NCI-H146 treated with DMSO at 0.1 percent for 48 hours (cell line): ENCODE data around the gene EP400.

Experiments
- DNase-seq: peaks from one replicate; lab custom pipeline; 2025; ENCODE audit not compliant: unreplicated experiment; lab: John Stamatoyannopoulos, UW

Gene EP400, protein sequence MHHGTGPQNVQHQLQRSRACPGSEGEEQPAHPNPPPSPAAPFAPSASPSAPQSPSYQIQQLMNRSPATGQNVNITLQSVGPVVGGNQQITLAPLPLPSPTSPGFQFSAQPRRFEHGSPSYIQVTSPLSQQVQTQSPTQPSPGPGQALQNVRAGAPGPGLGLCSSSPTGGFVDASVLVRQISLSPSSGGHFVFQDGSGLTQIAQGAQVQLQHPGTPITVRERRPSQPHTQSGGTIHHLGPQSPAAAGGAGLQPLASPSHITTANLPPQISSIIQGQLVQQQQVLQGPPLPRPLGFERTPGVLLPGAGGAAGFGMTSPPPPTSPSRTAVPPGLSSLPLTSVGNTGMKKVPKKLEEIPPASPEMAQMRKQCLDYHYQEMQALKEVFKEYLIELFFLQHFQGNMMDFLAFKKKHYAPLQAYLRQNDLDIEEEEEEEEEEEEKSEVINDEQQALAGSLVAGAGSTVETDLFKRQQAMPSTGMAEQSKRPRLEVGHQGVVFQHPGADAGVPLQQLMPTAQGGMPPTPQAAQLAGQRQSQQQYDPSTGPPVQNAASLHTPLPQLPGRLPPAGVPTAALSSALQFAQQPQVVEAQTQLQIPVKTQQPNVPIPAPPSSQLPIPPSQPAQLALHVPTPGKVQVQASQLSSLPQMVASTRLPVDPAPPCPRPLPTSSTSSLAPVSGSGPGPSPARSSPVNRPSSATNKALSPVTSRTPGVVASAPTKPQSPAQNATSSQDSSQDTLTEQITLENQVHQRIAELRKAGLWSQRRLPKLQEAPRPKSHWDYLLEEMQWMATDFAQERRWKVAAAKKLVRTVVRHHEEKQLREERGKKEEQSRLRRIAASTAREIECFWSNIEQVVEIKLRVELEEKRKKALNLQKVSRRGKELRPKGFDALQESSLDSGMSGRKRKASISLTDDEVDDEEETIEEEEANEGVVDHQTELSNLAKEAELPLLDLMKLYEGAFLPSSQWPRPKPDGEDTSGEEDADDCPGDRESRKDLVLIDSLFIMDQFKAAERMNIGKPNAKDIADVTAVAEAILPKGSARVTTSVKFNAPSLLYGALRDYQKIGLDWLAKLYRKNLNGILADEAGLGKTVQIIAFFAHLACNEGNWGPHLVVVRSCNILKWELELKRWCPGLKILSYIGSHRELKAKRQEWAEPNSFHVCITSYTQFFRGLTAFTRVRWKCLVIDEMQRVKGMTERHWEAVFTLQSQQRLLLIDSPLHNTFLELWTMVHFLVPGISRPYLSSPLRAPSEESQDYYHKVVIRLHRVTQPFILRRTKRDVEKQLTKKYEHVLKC (N-terminal part only)

DNA sequence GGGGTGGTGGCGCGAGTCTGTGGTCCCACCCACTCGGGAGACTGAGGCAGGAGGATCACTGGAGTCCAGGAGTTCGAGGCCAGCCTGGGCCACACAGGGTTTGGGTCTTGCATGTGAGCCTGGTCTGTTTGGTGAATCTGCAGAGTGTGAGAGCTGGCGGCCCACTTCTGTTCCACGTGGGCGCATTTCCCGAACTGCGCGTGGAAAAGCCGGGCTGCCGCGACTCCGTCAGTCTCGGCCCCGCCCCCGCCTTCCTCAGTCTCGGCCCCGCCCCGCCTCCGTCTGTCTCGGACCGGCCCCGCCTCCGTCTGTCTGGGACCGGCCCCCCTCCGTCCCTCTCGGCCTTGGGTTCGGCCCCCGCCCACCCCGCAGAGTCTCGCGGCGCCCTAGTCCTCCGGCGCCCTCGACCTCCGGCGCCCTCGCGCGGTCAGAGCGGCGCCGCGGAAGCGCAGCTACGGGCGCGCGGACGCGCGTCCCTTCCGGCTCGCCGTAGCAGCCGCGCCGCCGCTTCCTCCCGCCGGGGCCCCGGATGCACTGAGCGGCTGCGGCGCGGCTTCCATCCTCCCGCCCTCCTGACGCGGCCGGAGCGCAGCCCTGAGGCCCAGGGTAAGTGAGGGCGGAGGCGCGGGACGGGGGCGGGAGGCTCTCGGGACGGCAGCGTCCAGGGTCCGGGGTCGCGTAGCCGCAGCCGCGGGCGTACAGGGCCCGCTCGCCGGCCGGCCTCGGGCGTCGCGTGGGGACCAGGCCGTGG is at the start of gene EP400:
EP400 (plus strand) TSS at position 512 of the 751 bp plus-strand sequence. CDS start 10,678 bp downstream, outside the sequence.
- DNase-seq: peak; percentile 62

DNA sequence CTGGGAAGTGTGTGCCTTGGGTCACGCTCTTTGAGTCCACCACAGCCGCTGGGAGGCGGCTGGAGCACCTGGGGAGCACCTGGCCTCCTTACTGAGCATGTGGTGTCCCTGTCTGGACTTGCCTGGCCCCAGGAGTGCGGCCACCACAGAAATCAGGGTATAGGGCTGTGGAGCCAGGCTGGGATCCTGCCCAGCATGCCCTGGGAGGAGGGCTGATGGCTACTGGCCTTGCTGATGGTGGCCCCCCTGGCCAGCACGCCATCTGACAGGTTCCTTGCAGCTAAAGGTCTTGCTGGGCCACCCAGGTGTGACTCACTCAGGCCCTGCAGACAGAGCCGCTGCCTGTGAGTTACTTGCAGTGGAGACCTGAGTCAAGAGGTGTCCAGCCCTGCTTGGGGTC is 49.3 kb upstream of the EP400 start:
- no peak for DNase-seq

DNA sequence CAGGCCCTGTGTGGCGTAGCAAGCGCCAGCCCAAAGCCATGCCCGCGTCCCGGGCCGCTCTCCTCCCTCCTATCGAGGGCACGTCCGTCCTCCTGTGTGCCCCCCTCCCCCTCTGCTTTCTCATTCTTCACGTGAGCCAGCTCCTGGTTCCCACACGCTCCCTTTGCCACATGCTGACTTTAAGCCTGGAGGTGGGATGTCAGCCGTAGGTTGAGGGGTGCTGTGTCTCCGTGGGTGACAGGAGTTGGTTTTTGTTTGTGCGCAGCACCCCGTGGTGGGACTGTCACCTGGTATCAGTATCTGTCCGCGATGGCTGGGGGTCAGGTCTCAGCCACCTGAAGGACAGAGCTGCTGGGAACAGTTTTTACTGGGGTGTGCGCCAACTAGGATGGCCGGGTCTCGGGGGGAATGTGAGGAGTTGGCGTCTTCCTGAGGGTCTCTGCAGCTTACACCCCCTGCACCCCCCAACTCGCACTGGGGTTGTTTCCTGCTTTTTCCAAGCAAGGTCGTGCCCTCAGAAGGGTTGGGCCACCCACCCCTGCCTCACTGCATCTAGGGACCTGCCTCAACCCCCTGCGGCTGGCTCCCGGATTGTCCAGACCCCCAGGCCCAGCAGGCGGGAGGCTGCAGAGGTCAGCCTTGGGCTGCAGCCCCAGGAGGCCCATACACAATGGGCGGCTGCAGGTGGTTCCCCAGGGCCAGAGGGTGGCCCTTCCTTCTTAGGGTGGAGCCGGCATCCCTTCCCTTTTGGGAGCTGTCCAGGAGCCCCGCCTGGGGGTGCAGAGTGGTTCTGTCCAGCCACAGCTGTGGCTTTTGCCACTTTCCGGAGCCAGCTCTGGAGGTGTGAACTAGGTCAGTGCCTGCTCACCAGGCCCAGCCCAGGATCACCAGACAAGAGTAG is 48.1 kb upstream of the EP400 start:
- DNase-seq: no peak

DNA sequence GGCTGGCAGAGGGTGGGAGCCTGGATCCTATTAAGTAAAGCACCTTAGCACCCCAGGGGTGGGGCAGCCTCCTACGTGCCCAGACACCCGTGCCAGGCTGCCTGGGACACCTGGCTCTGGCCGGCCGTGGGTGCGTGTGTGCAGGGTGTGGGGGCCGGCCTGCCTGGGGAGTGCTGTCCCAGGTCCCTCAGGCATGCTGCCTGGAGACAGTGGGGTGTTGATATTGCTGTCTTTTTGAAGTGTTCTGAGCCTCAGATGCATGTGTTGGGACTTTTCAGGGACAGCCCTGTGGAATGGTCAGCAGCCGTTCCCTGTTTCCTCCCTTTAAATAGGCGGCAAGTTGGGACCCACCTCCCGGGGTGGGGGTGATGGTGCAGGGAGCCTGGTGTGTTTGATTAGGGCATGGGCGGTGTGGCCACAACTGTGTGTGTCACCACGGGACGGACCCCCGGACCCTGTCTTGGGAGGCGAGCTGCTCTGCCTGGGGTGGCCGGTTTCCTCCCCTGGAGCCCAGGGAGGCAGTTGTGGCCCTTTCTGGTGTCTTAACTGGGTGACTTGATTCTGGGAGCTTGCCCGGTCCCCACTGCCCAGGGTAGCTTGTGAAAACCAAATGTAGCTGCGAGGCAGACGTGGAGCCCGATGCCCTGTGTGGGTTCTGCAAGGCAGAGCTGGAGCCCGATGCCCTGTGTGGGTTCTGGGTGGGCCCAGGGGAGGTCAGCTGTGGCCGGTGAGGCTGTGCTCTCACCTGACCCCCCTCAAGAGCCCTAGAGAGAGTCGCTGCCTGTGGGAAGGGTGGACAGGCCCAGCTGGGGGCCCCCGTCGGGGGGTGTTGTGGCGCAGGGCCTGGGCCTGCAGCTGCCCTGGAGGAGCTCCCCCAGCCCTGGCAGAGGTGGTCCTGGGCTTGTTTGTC is 47.2 kb upstream of the EP400 start:
- no peak for DNase-seq

DNA sequence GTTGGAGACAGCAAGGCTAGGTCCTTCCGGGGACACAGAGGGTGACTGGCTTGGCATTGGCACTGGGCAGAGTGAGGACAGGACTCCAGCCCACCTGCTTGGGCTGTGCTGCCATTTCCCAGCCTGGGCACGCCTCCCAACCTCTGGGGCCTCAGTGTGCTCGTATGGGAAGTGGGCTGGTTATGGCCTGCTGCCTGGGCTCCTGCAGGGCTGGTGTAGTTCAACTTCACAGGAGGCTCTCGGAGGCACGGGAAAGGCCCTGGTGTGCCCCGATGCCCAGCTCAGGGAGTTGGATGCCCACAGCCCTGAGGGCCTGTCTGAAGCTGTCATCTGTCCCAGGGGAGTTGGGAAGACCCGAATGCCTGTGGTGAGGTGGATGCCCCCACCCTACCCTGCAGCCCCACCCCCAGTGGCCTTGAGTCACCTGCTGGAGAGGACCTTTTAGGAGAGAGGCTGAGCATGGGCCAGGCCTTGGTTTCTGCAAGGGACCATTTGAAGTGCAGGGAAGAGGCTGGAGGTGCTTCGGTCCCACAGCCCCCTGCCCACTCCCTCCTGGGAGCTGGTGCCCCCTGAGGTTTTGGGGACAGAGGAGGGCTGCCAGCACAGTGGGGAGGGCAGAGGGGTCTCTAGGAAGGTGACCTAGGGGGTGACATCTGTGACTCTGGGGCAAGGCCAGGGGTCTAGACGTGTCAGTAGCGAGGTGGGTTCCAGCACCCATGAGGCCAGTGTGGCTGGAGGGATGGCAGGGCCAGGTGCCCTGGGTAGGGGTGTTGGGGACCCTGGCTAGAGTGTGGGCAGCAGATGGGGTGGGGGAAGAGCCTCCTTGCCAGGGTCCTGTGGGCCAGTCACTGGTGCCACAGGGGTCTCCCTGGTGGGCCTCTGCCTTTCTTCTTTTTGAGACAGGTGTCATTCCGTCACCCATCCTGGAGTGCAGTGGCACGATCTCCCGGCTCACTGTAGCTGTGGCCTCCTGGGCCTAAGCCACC is 46.2 kb upstream of the EP400 start:
- DNase-seq: no peak

DNA sequence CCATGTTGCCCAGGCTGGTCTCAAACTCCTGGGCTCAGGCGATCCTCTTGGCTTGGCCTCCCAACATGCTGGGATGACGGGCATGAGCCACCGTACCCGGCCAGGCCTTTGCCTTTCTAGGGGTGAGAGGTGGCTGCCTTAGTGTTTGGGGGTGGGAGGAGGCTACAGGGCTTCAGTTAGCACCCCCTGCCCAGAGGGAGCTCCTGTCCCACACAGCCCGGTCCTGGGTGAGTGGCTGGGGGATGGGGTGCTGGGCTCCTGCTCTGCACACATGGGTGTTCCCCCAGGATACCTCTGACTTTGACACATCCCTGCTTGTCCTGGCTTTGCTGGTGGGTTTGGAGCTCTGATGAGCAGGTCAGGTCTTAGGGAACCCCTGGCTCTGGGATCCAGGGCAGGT is 45.4 kb upstream of the EP400 start:
- no peak for DNase-seq

DNA sequence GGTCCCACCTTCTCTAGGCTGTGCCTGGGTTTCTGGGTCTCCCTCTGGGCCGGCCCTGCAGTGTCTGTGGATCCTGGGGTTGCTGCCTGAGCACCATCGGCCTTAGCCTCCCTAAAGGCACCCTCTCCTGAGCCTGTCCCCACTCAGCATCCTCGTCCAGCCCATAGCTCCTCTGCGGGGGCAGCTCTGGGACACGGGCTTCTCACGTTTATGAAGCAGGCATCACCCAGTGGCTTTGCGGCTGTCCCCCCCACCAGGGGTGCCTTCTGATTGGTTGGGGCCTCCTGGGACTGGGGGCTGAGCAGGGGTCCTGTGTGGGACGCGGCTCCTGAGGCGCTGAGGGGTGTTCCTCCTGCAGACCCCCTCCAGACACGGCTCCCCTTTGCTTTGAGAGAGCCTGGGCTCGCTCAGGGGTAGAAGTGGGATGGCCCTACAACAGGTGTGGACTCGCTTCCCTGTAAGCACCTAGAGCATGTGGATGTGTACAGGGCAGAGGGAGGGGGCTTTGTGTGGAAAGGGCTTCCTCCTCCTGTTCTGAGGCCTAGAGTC is 44.6 kb upstream of the EP400 start:
- no peak for DNase-seq

DNA sequence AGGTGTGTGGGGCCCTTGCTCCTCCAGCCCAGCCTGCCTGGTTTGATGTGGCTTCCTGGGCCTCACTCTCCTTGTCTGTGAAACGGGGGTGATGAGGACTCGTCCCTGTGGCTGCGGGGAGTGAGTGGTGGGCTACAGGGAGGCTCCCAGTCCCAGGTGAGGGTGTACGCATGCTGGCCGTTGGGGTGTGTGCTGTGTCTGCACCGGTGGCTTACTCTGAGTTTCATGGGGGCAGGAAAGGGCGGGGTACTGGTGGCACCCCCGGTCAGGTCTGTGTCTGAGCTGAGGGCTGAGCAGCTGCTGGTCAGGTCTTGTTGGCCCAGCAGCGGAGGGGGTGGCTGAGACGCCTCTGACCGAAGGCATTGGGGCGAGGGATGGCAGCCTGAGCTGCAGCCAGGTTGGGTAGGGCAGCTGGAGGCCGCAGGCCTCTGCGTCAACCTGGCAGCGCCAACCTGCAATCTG is 44.1 kb upstream of the EP400 start:
- no peak for DNase-seq

DNA sequence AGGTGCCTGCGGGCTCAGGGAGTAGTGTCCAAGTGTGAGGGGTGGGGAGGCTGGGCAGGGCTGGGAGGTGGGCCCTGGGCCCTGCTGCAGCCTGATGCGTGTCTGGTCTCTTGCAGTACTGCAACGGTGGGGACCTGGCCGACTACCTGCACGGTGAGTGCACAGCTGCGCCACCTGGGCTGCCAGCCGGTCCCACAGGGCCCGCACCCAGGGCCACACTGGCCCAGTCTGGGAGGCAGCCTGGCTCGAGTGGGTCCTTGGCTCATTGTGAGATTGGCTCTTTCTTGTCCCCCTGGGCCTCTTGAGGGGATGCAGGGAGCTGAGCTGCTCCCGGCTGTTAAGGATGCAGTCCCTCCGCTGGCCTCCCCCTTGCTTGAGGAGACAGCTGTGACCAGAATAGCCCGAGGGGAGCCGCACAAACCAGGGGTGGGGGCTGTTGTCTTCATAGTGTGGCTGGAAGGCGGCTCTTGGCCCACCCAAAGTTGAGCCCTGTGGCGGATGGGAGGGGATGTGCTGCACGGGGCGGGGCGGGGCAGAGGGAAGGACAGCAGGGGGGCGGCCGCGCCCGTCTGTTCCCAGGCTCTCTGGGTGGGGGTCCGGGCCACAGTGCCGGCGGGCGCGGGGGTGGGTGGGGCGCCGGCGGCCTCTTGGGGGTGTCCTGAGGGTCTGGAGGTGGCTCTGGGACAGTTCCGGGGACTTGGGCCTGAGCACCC is 42.2 kb upstream of the EP400 start:
- no peak for DNase-seq

DNA sequence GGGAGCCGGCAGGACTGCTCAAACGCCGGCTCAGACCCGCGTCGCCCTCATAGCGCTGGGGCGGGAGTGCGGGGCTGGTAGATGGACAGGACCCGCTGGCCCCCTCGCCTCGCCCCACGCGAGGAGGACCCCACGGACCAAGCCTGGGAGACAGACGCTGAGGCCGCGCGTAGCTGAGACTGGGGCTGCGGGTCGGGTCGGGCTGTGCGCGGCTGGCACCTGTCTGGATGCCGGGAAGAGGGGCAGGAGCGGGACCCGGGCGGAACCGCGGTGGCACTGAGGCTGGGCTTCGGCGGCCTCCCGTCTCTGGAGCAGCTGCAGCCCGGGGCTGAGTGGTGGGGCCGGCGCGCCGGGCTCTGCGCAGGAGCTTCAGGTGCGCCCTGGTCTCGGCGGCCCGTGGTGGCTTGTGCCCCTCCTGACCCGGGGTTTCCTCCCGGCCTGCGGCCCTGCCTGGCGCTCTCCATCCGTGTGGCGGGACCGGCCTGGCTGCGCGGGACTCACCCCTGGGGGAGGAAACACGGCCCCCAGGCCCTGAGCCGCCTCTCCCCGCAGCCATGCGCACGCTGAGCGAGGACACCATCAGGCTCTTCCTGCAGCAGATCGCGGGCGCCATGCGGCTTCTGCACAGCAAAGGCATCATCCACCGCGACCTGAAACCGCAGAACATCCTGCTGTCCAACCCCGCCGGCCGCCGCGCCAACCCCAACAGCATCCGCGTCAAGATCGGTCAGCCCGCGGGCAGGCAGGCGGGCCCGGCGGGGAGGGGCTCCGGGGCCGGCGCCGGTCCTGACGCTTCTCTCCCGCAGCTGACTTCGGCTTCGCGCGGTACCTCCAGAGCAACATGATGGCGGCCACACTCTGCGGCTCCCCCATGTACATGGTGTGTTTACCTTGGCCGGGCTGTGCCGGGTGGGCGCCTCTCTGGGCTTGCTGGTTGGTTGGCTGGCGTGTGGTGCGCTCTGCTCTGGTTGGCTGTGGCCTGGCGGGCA is 41.4 kb upstream of the EP400 start:
- DNase-seq: no peak

DNA sequence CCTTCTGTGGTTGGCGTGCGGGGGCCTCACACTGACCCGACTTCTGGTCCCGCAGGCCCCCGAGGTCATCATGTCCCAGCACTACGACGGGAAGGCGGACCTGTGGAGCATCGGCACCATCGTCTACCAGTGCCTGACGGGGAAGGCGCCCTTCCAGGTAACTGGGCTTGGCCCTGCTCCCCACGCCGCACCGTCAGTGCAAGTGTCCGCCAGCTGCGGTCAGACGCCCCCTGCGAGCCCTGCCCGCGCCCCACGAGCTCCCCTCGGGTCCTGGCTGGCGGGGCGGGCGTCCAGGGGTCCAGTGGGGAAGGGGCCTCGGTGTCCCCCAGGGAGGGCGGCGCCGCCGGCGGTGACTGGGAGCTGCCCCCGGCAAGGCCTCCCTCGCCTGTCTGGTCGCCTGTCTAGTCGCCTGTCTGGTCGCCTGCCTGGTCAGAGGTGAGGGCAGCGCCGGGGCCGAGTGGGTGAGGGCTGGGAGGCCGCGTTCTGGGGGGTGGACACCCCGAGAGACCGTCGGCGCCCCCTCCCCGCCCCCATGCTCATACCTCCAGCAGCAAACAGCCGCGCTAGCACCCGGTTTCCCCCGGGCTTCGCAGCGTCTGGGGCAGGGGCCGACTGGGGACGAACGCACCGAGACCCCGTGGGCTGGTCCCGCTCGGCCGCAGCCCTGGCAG is 40.5 kb upstream of the EP400 start:
- no peak for DNase-seq

DNA sequence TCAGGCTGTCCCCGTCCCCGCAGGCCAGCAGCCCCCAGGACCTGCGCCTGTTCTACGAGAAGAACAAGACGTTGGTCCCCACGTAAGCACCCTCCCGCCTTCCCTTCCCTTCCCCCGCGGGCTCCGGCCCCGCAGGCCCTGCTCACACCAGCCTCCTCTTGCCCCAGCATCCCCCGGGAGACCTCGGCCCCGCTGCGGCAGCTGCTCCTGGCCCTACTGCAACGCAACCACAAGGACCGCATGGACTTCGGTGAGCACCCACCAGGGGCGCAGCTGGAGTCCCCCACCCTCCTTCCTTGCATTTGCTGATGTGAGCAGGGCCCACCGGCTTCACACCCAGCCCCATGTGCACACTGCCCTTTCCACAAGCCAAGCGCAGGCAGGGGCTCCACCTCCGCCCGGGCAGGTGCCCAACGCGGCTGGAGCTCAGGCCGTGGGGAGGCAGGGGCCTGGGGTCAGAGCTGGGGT is 40.0 kb upstream of the EP400 start:
- no peak for DNase-seq

DNA sequence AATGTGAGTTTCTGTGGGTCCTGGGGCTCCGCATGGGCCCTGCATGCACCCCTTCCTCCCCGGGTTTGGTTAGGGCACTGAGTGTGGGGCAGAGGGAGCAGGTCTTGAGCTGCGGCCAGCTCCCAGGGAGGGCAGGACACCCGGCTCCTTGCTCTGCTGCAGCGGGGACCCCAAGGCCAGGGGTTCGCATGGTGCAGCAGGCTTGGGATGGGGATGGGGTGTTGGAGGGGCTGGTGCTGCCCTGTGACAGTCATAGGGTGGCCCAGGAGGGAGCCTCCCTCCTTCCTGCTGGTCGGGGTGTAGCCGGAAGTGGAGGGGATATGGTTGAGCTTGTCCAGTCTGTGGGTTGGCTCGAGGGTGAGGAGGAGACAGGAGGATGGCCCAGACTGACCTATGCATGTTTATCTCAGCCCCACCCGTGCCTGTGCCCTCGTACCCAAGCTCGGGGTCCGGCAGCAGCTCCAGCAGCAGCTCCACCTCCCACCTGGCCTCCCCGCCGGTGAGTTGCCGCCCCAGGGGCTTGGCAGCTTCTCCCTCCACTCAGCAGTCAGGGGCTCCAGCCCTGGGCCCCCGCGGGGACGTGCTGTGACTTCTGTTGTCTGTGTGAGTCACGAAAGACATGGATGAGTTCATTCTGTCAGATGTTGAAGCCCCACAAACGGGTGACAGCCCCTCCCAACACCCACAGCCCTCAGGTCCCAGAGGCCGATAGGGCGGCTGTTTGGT is 39.3 kb upstream of the EP400 start:
- no peak for DNase-seq
